NCI-H2107 treated with DMSO at 0.1 percent for 48 hours (cell line): ENCODE measurements around the gene ELMOD2.

ENCODE experiments used
- DNase-seq: peaks from one replicate; lab custom pipeline; 2025; ENCODE audit not compliant: unreplicated experiment; lab: John Stamatoyannopoulos, UW

ELMOD2 gene

GRCh38 chr4:140579278-140579677 lies 55.3 kb downstream of the ELMOD2 start:
- DNase-seq, result no peak

- peak; percentile 28 for DNase-seq
Measured at GRCh38 chr4:140581078-140581477, 57.1 kb downstream of the ELMOD2 start.

- DNase-seq, result no peak
Measured at GRCh38 chr4:140584439-140584838, 60.5 kb downstream of the ELMOD2 start.

GRCh38 chr4:140595065-140595464 lies 71.1 kb downstream of the ELMOD2 start:
- peak; percentile 65 for DNase-seq

- no peak for DNase-seq
Measured at GRCh38 chr4:140600408-140600807, 76.4 kb downstream of the ELMOD2 start.

- DNase-seq, result no peak
Measured at GRCh38 chr4:140602714-140603113, 78.7 kb downstream of the ELMOD2 start.

GRCh38 chr4:140603286-140603685 lies 79.3 kb downstream of the ELMOD2 start:
- no peak for DNase-seq
